ENCODE measurements around the gene XDH.

XDH gene

GRCh38 chr2:31344447-31344846 lies 70.1 kb downstream of the XDH start:
- no peak overlapping the region for H3K27ac ChIP-seq
- no peak for TF ChIP-seq ZFX (IDR thresholded peaks at IDR 0.05)
- TF ChIP-seq, protein P1, sequence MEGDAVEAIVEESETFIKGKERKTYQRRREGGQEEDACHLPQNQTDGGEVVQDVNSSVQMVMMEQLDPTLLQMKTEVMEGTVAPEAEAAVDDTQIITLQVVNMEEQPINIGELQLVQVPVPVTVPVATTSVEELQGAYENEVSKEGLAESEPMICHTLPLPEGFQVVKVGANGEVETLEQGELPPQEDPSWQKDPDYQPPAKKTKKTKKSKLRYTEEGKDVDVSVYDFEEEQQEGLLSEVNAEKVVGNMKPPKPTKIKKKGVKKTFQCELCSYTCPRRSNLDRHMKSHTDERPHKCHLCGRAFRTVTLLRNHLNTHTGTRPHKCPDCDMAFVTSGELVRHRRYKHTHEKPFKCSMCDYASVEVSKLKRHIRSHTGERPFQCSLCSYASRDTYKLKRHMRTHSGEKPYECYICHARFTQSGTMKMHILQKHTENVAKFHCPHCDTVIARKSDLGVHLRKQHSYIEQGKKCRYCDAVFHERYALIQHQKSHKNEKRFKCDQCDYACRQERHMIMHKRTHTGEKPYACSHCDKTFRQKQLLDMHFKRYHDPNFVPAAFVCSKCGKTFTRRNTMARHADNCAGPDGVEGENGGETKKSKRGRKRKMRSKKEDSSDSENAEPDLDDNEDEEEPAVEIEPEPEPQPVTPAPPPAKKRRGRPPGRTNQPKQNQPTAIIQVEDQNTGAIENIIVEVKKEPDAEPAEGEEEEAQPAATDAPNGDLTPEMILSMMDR (conservative IDR thresholded peaks at IDR 0.05) = no peak

GRCh38 chr2:31341351-31341750 lies 73.2 kb downstream of the XDH start:
- TF ChIP-seq ZFX (IDR thresholded peaks at IDR 0.05) = no peak
- TF ChIP-seq, protein P1 (conservative IDR thresholded peaks at IDR 0.05) = no peak
- H3K27ac ChIP-seq = no peak overlapping the region

GRCh38 chr2:31339696-31340095 lies 74.8 kb downstream of the XDH start:
- TF ChIP-seq, protein P1 (conservative IDR thresholded peaks at IDR 0.05) = no peak
- TF ChIP-seq ZFX (IDR thresholded peaks at IDR 0.05) = no peak
- no peak overlapping the region for H3K27ac ChIP-seq

GRCh38 chr2:31337860-31338259 lies 76.7 kb downstream of the XDH start:
- no peak overlapping the region for H3K27ac ChIP-seq
- TF ChIP-seq ZFX (IDR thresholded peaks at IDR 0.05) = no peak
- TF ChIP-seq, protein P1 (conservative IDR thresholded peaks at IDR 0.05) = no peak

GRCh38 chr2:31337197-31337596 lies 77.3 kb downstream of the XDH start:
- TF ChIP-seq ZFX (IDR thresholded peaks at IDR 0.05) = no peak
- TF ChIP-seq, protein P1 (conservative IDR thresholded peaks at IDR 0.05) = no peak
- H3K27ac ChIP-seq = no peak overlapping the region

DNA sequence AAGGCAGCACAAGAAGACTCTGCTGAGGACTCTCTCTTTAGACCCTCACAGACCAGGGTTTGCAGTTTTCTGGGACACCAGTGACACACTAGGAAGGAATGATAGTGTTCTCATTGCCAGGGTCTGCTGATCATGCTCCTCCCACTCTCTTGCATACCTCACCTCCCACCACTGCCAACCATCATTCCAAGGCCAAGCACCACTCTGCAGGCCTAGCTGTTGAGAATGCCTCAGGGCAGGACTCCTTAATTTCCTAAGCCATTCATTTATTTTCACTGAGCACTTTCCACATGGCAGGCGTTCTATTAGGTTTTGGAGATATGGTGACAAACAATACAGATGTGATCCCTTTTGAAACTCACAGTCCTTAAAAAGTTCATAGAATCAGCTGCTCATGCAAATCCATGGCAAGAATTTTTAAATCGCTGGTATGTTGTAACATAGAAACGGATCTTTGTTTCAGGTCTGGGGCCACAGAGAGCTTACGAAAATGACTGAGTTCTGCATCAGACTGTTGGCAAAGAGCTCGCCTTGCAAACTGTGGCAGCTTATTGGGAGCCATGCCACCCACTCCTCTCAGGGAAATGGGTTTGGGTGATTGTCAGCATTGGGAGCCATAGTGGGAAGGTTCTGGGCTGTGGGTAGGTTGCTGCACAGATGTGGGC lies 78.5 kb downstream of the XDH start:
- TF ChIP-seq, protein P1 (conservative IDR thresholded peaks at IDR 0.05) = no peak
- no peak for TF ChIP-seq ZFX (IDR thresholded peaks at IDR 0.05)
- no peak overlapping the region for H3K27ac ChIP-seq

DNA sequence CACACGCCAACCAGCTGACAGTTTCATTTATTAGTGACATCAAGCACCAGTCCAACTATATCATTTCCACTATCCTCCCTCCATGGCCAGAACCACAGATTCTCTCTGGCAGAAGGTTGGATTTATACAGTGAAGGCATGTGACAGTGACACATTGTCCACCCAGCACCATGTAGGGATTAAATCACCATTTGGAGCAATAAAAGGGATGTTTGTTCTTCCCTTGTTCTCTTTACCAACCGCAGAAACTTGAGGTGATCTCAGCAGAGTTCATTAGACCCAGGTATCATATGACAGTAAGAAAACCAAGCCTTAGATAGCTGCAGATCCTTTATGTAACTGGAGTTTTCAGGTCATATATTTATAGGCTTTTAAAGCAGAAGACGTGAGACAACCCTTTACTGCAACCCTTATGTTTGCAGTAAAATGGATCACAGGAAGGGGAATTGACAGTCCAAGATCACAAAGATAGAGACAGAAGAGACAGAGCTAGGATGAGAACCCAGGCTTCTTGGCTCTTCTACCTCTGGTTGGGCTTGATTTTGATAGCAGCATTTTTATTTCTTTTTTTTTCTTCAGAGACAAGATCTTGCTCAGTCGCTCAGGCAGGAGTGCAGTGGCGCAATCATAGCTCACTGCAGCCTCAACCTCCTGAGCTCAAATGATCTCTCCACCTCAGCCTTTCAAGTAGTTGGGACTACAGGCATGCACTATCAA lies 80.1 kb downstream of the XDH start:
- no peak for TF ChIP-seq ZFX (IDR thresholded peaks at IDR 0.05)
- TF ChIP-seq, protein P1 (conservative IDR thresholded peaks at IDR 0.05) = no peak
- no peak overlapping the region for H3K27ac ChIP-seq

All from C4-2B (cell line).